Measurements from ENCODE around the gene GAREM1. TPM values are rescaled to one million over a fixed set of nuclear protein-coding genes. Genes with fewer than 3 reads are reported as not detected.
"Not testable (repeated sequence)": the region's sequence is repeated elsewhere in the genome, so short reads cannot be mapped to it uniquely, and the experiment has no call there.

The GAREM1 gene
- total RNA-seq, 1 donor from 2014 or later, result 11.5 TPM

- intact Hi-C loops (cut with DNase I), result no loop called here
- DNase-seq, result no peak
- no peak for TF ChIP-seq CTCF (IDR thresholded peaks at IDR 0.05)
- H3K9me3 ChIP-seq, result no peaks in the 10 kb centered on the region
- H3K27ac ChIP-seq, result no peak overlapping the region
- H3K27me3 ChIP-seq, result peaks cover 9% of the 10 kb centered on the region
- ATAC-seq, result no peak
- H3K4me1 ChIP-seq, result no peaks in the 10 kb centered on the region
- no peak overlapping the region for H3K4me3 ChIP-seq
- no peaks in the 10 kb centered on the region for H3K36me3 ChIP-seq
Observed at GRCh38 chr18:32483002-32483401, 12.3 kb upstream of the GAREM1 start.

GRCh38 chr18:32482117-32482516, 11.4 kb upstream of the GAREM1 start:
- DNase-seq (no peak), ATAC-seq (no peak)
- Histone ChIP-seq H3K27ac (no peak overlapping the region), H3K27me3 (peaks cover 7% of the 10 kb centered on the region), H3K9me3 (no peaks in the 10 kb centered on the region), H3K4me3 (no peak overlapping the region), H3K4me1 (no peaks in the 10 kb centered on the region), H3K36me3 (no peaks in the 10 kb centered on the region)
- TF ChIP-seq CTCF (IDR thresholded peaks at IDR 0.05), result no peak
- intact Hi-C loops (cut with DNase I), result no loop called here

GRCh38 chr18:32480581-32480980, 9.9 kb upstream of the GAREM1 start:
- ATAC-seq, result no peak
- no peak for TF ChIP-seq CTCF (IDR thresholded peaks at IDR 0.05)
- intact Hi-C loops (cut with DNase I), result no loop called here

GRCh38 chr18:32478807-32479206, 8.1 kb upstream of the GAREM1 start:
- intact Hi-C loops (cut with DNase I), result loop anchor here (5.0 kb wide), 1 partner anchor 197 kb away; no protein-coding TSS in a partner anchor
- no peaks in the 10 kb centered on the region for H3K9me3 ChIP-seq
- no peak overlapping the region for H3K27ac ChIP-seq
- DNase-seq (no peak), ATAC-seq (no peak)
- peaks cover 4% of the 10 kb centered on the region for H3K27me3 ChIP-seq
- TF ChIP-seq CTCF (IDR thresholded peaks at IDR 0.05), result no peak
- H3K36me3 ChIP-seq, result no peaks in the 10 kb centered on the region
- H3K4me1 ChIP-seq, result no peaks in the 10 kb centered on the region
- no peak overlapping the region for H3K4me3 ChIP-seq

More at GRCh38 chr18:32480581-32480980, 9.9 kb upstream of the GAREM1 start:
- Histone ChIP-seq H3K36me3 (no peaks in the 10 kb centered on the region), H3K4me3 (no peak overlapping the region), H3K27me3 (peaks cover 4% of the 10 kb centered on the region), H3K4me1 (no peaks in the 10 kb centered on the region), H3K27ac (no peak overlapping the region), H3K9me3 (no peaks in the 10 kb centered on the region)
- DNase-seq, result no peak

- no peaks in the 10 kb centered on the region for H3K36me3 ChIP-seq
- no peaks in the 10 kb centered on the region for H3K4me1 ChIP-seq
- H3K4me3 ChIP-seq, result no peak overlapping the region
- ATAC-seq (no peak), DNase-seq (no peak)
- peaks cover 4% of the 10 kb centered on the region for H3K27me3 ChIP-seq
- intact Hi-C loops (cut with DNase I), result loop anchor here (5.0 kb wide), 1 partner anchor 196 kb away; no protein-coding TSS in a partner anchor
- H3K27ac ChIP-seq, result no peak overlapping the region
- TF ChIP-seq CTCF (IDR thresholded peaks at IDR 0.05), result no peak
- no peaks in the 10 kb centered on the region for H3K9me3 ChIP-seq
Observed at GRCh38 chr18:32478317-32478716, 7.6 kb upstream of the GAREM1 start.

- TF ChIP-seq CTCF (IDR thresholded peaks at IDR 0.05), result no peak
- intact Hi-C loops (cut with DNase I), result loop anchor here (5.0 kb wide), 1 partner anchor 194 kb away; no protein-coding TSS in a partner anchor
- no peaks in the 10 kb centered on the region for H3K36me3 ChIP-seq
- no peak overlapping the region for H3K4me3 ChIP-seq
- H3K4me1 ChIP-seq, result no peaks in the 10 kb centered on the region
- H3K27me3 ChIP-seq, result peaks cover 4% of the 10 kb centered on the region
- no peaks in the 10 kb centered on the region for H3K9me3 ChIP-seq
- H3K27ac ChIP-seq, result no peak overlapping the region
- ATAC-seq, result no peak
- no peak for DNase-seq
Observed at GRCh38 chr18:32476106-32476505, 5.4 kb upstream of the GAREM1 start.

GRCh38 chr18:32475069-32475468, 4.4 kb upstream of the GAREM1 start:
- DNase-seq, ATAC-seq, H3K27ac ChIP-seq, H3K27me3 ChIP-seq, H3K4me1 ChIP-seq, H3K9me3 ChIP-seq, H3K36me3 ChIP-seq, H3K4me3 ChIP-seq: not testable (repeated sequence)
- intact Hi-C loops (cut with DNase I), result loop anchor here (5.0 kb wide), 1 partner anchor 193 kb away; no protein-coding TSS in a partner anchor

Measured in upper lobe of right lung (tissue), 1 donor.